HPDE6-E6E7 (cell line): ENCODE measurements around the gene CHST13.
"Not testable (repeated sequence)": the region's sequence is repeated elsewhere in the genome, so short reads cannot be mapped to it uniquely, and the experiment has no call there.

Experiments used
- DNase-seq: peaks from one replicate; pipeline ENCODE4 v3.0.0; 2011; ENCODE audit warnings: missing footprints; ENCODE audit errors: extremely low spot score

CHST13 gene

GRCh38 chr3:126525853-126526667, 2.1 kb downstream of the CHST13 start:
- DNase-seq, result no peak

DNA sequence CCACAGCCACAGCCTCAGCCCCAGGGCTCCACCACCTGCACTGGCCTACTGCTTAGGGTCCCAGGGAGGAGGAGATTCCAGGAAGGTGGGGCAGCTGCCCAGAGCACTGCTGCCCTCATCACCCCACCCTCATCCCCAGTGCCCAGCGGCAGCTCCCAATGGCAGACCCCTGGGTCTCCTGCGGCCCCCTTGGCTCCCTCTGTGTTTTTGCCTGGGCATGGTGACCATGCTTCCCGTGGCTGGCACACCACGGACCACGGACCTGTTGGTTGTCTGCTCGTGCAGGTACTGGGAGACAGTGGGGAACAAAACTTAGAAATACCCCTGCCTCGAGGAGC, 2.7 kb downstream of the CHST13 start:
- no peak for DNase-seq

DNA sequence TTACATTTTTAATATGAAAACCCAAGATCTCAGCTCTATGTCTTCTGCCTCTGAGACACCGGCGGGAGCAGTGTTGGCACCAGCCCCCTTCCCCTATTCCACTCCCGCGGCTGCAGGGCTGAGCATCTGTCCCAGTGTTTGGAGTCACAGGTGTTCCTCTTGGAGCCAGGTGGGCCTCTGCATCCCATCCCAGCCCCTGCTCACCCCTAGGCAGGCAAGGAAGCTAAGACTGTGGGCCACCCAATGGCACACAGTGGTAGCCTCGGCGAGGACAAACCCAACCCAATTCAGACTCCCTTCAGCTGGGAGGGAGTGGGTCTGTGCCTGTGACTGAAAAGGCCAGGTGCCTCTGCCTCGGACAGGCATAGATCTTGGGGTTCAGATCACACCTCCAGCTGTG, 3.1 kb downstream of the CHST13 start:
- DNase-seq, result no peak

- no peak for DNase-seq
Measured at GRCh38 chr3:126527455-126528211, 3.7 kb downstream of the CHST13 start.

GRCh38 chr3:126528419-126528799, 4.5 kb downstream of the CHST13 start:
- DNase-seq, result no peak

GRCh38 chr3:126528800-126529541, 5.0 kb downstream of the CHST13 start:
- no peak for DNase-seq

DNA sequence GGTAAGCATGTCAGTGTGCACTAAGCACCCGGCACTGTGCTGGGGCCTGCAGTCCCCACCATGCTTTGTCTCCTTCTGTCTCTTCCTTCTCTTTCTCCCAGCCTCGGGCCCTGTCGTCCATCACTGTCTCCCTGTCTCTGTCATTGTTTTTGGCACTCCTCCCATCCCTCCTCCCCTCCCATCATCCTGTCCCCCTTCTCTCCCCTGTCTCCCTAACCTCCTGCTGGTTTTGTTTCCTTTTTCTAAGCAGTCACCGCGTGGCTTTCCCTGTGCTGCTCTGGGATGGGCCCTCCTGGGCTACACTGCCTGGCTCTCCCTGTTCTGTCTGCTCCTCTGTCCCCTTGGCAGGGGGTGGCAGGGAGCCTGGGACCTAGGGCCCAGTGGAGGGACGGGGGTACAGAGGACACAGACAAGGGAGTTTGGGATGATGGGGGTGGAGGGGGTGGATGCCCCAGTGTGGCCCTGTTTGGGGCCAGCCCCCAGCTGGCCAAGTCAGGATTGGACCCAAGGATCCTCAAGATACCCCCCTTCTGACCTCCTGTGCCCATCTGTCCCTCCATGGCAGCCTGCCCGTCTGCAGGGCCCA, 5.7 kb downstream of the CHST13 start:
- DNase-seq, result no peak

GRCh38 chr3:126530171-126531050, 6.5 kb downstream of the CHST13 start:
- no peak for DNase-seq

DNA sequence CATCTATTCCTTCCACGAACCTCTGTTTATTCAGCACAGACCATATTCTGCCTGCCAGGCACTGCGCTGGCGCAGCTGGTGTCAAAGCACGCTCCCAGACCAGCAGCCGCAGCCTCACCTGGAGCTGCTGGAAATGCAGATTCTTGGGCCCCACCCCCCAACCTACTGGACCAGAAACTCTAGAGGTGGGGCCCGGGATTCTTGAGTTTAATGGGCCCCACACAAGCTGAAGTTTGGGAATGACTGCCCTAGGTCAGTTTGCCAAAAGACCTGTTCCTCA, 7.0 kb downstream of the CHST13 start:
- DNase-seq, result no peak

GRCh38 chr3:126533506-126533905, 9.6 kb downstream of the CHST13 start:
- DNase-seq, result no peak

- DNase-seq, result not testable (repeated sequence)
Measured at GRCh38 chr3:126534716-126535115, 10.8 kb downstream of the CHST13 start.

- DNase-seq, result no peak
Measured at GRCh38 chr3:126535636-126536035, 11.7 kb downstream of the CHST13 start.

DNA sequence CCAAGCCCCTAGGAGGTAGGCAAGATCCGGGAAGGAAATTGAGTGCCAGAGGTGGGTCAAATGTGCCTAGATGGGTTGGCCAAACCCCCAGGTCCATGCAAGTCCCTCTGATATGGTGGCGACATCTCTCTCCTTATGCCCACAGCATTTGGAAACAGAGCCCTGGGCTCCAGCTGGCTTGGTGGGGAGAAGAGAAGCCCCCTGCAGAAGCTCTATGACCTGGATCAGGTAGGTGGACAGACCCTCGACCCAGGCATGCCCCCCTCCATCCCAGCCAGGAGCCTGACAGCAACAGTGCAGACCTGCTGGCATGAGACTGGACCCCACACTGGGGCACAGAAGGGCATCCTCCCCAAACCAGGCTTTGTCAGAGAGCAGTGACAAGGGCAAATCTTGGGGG, 12.2 kb downstream of the CHST13 start:
- no peak for DNase-seq

DNA sequence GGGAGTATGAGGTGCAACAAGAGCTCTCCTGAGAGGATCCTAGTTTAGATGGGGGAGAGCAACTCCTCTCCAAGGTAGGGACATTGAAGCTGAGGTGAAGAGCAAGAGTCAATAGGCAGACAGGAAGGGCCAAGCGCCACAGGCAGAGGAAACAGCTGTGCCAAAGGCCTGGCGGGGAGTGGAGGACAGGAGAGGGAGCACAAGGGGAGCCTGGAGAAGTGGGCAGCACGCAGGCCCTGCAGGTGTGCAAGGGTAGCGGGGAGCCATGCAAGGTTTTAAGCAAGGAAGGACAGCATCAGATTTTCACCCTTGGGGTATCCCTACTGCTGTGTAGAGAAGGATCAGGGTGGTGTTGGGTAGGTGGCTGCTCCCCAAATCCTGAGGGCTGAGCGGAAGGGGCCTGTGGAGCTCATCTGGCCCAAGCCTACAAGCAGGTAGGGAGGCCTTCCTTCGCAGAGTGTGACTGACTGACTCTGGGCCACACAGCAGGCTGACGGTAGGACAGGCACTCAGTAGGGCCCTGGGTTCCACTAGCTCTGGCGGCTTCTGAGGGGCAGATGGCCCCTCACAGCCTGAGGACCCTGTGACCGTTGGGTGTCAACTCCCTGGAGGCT, 13.3 kb downstream of the CHST13 start:
- no peak for DNase-seq

DNA sequence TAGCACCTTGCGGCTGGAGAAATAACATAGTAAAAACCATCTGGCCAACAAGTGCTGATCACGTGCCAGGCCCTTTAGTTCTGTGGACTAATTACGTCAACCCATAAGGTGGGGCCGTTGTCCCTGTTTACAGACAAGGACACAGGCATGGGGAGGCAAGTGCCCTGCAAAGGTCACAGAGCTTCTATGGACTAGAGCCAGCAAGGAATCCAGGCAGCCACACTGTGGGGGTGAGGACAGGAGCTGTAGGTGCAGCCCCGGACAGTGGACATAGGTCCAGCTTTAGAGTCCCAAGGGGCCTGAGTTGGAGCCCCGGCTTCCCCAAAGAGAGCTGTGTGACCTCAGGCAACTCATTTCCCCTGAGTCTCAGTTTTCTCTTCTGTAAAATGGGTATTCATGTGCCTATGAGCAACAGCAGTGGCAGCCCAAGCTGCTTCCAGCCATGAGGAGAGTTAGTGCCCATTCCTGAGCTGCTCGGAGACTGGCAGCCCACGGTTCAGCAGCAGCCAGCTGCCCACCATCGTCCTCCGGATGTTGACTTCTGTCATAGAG, 13.9 kb downstream of the CHST13 start:
- no peak for DNase-seq

DNA sequence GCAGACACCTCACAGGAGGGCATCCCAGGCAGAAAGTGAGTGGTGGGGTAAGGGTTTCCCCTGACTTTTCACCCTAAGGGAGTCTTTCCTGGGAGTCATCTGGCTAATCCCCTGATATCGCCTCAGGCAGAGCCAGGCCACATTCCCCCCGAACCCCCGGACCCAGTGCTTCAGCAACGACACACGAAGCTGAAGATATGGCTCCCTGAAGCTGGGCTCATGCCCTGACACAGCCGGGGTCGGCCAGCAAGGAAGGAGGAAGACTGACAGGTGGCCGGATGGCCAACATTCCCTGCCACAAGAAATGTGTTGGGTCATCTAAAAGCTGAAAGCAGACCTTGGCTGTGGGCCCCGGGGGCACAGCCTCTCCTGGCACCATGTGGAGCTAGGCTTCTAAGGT, 14.4 kb downstream of the CHST13 start:
- no peak for DNase-seq

GRCh38 chr3:126538966-126539365, 15.0 kb downstream of the CHST13 start:
- no peak for DNase-seq

GRCh38 chr3:126539558-126540250, 15.7 kb downstream of the CHST13 start:
- DNase-seq, result no peak

DNA sequence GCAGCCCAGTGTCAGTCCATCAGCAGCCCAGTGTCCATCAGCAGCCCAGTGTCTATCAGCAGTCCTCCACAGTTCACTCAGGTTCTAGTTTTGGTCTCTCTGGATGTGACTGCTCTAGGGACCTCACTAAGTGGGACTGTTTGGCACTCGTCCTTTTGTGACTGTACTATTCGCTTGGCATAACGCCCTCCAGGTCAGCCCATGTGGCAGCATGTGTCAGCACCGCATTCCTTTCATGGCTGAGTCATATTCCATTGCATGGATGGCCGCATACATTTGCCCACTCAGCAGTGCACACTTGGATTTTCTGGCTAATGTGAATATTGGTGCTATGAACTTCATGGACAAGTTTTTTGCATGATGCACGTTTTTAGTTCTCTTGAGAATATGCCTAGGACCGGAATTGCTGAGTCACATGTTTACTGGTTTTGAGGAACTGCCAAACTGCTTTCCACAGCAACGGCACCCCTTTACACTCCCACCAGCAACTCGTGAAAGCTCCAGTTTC, 16.4 kb downstream of the CHST13 start:
- DNase-seq, result peak; percentile 42
